Measurements from ENCODE around the gene MRPL43.
A peak's percentile ranks its signal among the peaks of the same experiment; 100 is the strongest.

Gene MRPL43

GRCh38 chr10:101014230-101014884 is 27.1 kb upstream of the MRPL43 start:
- in situ Hi-C loops (cut with HindIII; ENCODE audit: low sequenced_read_pairs) = no loop called here
- H3K4me3 ChIP-seq (ENCODE audit: low read depth, low read length) = no peak overlapping the region
- DNase-seq (ENCODE audit: low read depth) = no peak
- TF ChIP-seq CTCF (IDR thresholded peaks at IDR 0.05; ENCODE audit: low read depth, low read length, missing control alignments) = peak; percentile 97

- DNase-seq (ENCODE audit: low read depth) = no peak
- in situ Hi-C loops (cut with HindIII; ENCODE audit: low sequenced_read_pairs) = no loop called here
- no peak for TF ChIP-seq CTCF (IDR thresholded peaks at IDR 0.05; ENCODE audit: low read depth, low read length, missing control alignments)
- no peak overlapping the region for H3K4me3 ChIP-seq (ENCODE audit: low read depth, low read length)
Observed at GRCh38 chr10:101013365-101013825, 26.1 kb upstream of the MRPL43 start.

- peak; percentile 84 for DNase-seq (ENCODE audit: low read depth)
- peak; percentile 81 for TF ChIP-seq CTCF (IDR thresholded peaks at IDR 0.05; ENCODE audit: low read depth, low read length, missing control alignments)
- in situ Hi-C loops (cut with HindIII; ENCODE audit: low sequenced_read_pairs) = no loop called here
- no peak overlapping the region for H3K4me3 ChIP-seq (ENCODE audit: low read depth, low read length)
Observed at GRCh38 chr10:101012525-101013364, 25.4 kb upstream of the MRPL43 start.

GRCh38 chr10:101011517-101012423 is 24.5 kb upstream of the MRPL43 start:
- TF ChIP-seq CTCF (IDR thresholded peaks at IDR 0.05; ENCODE audit: low read depth, low read length, missing control alignments) = peak; percentile 57
- DNase-seq (ENCODE audit: low read depth) = no peak
- no peak overlapping the region for H3K4me3 ChIP-seq (ENCODE audit: low read depth, low read length)
- in situ Hi-C loops (cut with HindIII; ENCODE audit: low sequenced_read_pairs) = no loop called here

- no peak for DNase-seq (ENCODE audit: low read depth)
- no peak for TF ChIP-seq CTCF (IDR thresholded peaks at IDR 0.05; ENCODE audit: low read depth, low read length, missing control alignments)
- in situ Hi-C loops (cut with HindIII; ENCODE audit: low sequenced_read_pairs) = no loop called here
- no peak overlapping the region for H3K4me3 ChIP-seq (ENCODE audit: low read depth, low read length)
Observed at GRCh38 chr10:101010329-101010728, 23.0 kb upstream of the MRPL43 start.

GRCh38 chr10:101008823-101009423 is 21.6 kb upstream of the MRPL43 start:
- no peak for TF ChIP-seq CTCF (IDR thresholded peaks at IDR 0.05; ENCODE audit: low read depth, low read length, missing control alignments)
- DNase-seq (ENCODE audit: low read depth) = no peak
- in situ Hi-C loops (cut with HindIII; ENCODE audit: low sequenced_read_pairs) = no loop called here
- H3K4me3 ChIP-seq (ENCODE audit: low read depth, low read length) = no peak overlapping the region
